Cardiac muscle cell (in vitro differentiated cells and primary cell): ENCODE measurements around the gene EGFL7. TPM values are rescaled to one million over a fixed set of nuclear protein-coding genes. Genes with fewer than 3 reads are reported as not detected.

Experiments used
- DNase-seq, 2 donors: peaks; one replicate each; pipeline versions ENCODE4 v3.0.0 to v3.0.0-alpha.2; 2010 to 2017; ENCODE audit warnings: low read depth in 1 of 2, low spot score in 1 of 2
- H3K27ac ChIP-seq: fragments of 200-600 bp; sonication (generic); 2 replicates; pipeline ENCODE4 v1.5.1; 2016
- H3K27me3 ChIP-seq: fragments of 200-600 bp; sonication (generic); 2 replicates; pipeline ENCODE4 v1.6.0; 2016; ENCODE audit warnings: control low read depth
- H3K36me3 ChIP-seq: fragments of 200-600 bp; sonication (generic); 2 replicates; pipeline ENCODE4 v1.5.1; 2016; ENCODE audit warnings: control low read depth
- H3K4me1 ChIP-seq: fragments of 200-600 bp; sonication (generic); 2 replicates; pipeline ENCODE4 v1.8.1; 2017; ENCODE audit warnings: low read depth, mild to moderate bottlenecking, mixed run types
- H3K4me3 ChIP-seq: fragments of 200-600 bp; sonication (generic); 2 replicates; pipeline ENCODE4 v1.5.1; 2016; ENCODE audit warnings: mild to moderate bottlenecking
- H3K9me3 ChIP-seq: fragments of 200-600 bp; sonication (generic); 2 replicates; pipeline ENCODE4 v1.5.1; 2017; ENCODE audit warnings: low read depth, mild to moderate bottlenecking, control low read depth
- polyA plus RNA-seq: library from polyadenylated mRNA; unstranded; fragments of >200 nt; fragmentation: Nextera tagmentation; extraction: Ambion mirVana; gene quantifications from 2 replicates; pipeline ENCODE4 v1.2.1, GENCODE V29; 2016
- total RNA-seq: library from RNA; depleted of rRNA; stranded (reverse); fragments of >200 nt; gene quantifications from 2 replicates; pipeline ENCODE4 v1.2.3, GENCODE V29; 2016
- TF ChIP-seq, protein P1 (sequence below): IDR thresholded peaks from 2 replicates; pipeline ENCODE4 v1.5.1; 2012; ENCODE audit warnings: low read depth, mild to moderate bottlenecking, low read length

EGFL7 gene
- total and polyA plus RNA-seq, 2 experiments from 2014 or later = 50.9 to 82.9 TPM

DNA sequence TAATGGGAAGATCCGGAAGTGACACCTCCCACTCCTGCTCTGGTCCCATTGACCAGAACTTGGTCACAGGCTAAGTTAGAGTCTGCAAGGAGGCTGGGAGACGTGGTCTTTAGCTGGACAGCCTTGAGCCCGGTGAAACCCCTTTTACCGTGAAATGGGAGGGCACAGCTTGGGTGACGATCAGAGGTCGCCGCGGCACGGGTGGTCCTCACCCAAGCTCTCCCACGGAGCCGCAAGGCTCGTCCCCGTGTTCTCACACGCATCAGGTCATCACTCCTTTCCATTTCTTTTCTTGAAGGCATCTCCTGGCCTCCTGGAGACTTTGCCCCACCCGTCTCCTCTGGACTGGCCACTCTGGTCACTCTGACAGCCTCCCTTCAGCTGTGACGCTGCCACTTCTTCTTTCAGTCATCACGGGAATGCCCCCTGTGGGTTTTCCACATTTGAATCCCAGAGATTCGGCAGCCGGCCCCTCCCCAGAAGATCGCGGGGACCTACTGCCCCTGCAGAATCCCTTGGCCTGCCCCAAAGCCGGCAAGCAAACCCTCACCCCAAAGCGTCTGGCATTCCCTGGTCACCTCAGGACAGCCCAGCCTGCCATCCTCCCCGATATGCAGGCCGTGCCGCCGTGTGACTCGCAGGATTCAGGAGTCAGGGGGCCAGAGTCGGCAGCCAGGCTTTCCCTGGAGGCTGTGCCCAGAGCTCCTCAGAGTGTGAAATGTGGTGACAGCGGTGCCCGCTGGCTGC is 18.9 kb upstream of the EGFL7 start:
- Histone ChIP-seq H3K9me3 (no peaks in the 10 kb centered on the region), H3K36me3 (no peaks in the 10 kb centered on the region), H3K27me3 (no peaks in the 10 kb centered on the region), H3K27ac (no peak overlapping the region), H3K4me1 (peaks cover 9% of the 10 kb centered on the region), H3K4me3 (no peak overlapping the region)
- TF ChIP-seq, protein P1, sequence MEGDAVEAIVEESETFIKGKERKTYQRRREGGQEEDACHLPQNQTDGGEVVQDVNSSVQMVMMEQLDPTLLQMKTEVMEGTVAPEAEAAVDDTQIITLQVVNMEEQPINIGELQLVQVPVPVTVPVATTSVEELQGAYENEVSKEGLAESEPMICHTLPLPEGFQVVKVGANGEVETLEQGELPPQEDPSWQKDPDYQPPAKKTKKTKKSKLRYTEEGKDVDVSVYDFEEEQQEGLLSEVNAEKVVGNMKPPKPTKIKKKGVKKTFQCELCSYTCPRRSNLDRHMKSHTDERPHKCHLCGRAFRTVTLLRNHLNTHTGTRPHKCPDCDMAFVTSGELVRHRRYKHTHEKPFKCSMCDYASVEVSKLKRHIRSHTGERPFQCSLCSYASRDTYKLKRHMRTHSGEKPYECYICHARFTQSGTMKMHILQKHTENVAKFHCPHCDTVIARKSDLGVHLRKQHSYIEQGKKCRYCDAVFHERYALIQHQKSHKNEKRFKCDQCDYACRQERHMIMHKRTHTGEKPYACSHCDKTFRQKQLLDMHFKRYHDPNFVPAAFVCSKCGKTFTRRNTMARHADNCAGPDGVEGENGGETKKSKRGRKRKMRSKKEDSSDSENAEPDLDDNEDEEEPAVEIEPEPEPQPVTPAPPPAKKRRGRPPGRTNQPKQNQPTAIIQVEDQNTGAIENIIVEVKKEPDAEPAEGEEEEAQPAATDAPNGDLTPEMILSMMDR = no peak
- DNase-seq = no peak

DNA sequence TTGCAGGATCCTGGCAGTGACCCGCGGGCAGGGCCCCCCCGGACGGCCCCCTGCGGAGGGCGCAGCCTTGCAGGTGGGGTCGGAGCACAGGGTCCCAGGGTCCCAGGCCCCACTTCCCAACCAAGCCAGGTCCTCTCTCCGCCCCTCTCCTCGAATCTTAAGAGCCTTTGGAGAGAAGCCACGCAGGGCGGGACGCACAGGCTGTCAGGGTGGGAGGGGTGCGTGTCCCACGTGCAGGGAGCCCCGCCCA is 18.4 kb upstream of the EGFL7 start:
- TF ChIP-seq, protein P1 = no peak
- Histone ChIP-seq H3K4me1 (peaks cover 9% of the 10 kb centered on the region), H3K36me3 (no peaks in the 10 kb centered on the region), H3K4me3 (no peak overlapping the region), H3K9me3 (no peaks in the 10 kb centered on the region), H3K27me3 (no peaks in the 10 kb centered on the region), H3K27ac (no peak overlapping the region)
- DNase-seq = peak in 1 of 2 donors; percentile 80

DNA sequence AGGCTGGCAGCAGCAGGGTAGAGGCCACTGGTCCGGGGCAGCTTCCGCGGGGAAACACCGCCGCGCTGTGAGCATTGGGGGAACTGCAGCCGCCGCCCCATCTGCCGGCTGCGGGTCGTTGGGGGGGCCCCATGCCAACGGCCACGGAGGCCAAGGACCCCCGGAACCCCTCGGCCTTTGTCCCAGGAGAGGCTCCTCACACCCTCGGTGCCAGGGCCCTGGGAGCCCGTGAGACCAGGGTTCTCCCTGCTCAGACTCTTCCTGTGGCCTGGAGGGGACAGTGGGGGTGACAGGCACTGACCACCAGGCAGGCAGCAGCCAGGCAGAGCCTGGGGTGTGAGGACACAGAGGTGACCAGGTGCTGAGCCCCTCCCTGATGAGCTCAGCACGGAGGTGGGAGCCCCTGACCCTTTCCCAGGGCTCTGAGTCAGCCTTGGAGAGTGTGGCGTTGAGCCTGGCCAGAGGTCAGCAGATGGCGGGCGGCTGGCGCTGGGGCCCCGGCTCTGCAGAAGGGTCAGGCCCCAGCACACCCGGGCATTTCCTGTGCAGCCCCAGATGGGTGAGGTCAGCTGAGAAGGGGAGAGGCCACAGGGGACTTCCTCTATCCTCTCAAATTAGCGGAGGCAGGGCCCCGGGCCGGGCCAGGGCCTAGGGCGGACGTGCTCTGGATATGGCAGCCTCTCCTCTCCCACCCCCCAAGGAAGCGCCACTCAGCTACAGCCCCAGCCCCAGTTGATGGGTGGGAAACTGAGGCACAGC is 17.9 kb upstream of the EGFL7 start:
- DNase-seq = peak; percentile 43 to 70
- Histone ChIP-seq H3K36me3 (no peaks in the 10 kb centered on the region), H3K27me3 (no peaks in the 10 kb centered on the region), H3K9me3 (no peaks in the 10 kb centered on the region), H3K27ac (no peak overlapping the region), H3K4me1 (peaks cover 9% of the 10 kb centered on the region), H3K4me3 (no peak overlapping the region)
- TF ChIP-seq, protein P1 = peak; percentile 82

DNA sequence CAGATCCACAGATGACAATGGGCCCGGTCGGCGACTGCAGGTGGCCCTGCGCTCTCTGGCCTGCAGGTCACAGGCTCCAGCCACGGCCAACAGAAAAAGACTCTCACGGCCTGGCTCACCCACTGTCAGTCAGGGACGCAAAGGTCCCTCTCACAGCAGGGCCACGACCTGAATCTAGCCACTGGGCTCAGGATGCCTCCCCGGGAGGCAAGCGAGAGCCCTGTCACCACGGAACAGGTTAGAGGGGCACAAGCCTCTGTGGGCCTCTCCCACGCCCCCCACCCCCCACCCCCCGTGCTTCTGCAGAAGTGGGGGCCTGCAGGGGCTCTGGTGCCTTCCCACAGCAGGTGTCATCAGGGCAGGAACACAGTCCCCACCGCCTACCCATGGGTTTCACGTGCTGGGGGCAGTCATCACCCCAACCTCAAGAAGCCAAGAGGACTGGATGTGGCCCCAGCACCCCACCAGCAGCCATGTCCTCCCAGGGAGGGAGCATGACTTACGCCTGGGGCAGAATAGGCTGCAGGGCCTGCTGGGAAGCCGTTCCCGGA is 17.3 kb upstream of the EGFL7 start:
- Histone ChIP-seq H3K27ac (no peak overlapping the region), H3K27me3 (no peaks in the 10 kb centered on the region), H3K4me3 (no peak overlapping the region), H3K9me3 (no peaks in the 10 kb centered on the region), H3K36me3 (no peaks in the 10 kb centered on the region), H3K4me1 (peaks cover 9% of the 10 kb centered on the region)
- TF ChIP-seq, protein P1 = no peak
- DNase-seq = no peak

DNA sequence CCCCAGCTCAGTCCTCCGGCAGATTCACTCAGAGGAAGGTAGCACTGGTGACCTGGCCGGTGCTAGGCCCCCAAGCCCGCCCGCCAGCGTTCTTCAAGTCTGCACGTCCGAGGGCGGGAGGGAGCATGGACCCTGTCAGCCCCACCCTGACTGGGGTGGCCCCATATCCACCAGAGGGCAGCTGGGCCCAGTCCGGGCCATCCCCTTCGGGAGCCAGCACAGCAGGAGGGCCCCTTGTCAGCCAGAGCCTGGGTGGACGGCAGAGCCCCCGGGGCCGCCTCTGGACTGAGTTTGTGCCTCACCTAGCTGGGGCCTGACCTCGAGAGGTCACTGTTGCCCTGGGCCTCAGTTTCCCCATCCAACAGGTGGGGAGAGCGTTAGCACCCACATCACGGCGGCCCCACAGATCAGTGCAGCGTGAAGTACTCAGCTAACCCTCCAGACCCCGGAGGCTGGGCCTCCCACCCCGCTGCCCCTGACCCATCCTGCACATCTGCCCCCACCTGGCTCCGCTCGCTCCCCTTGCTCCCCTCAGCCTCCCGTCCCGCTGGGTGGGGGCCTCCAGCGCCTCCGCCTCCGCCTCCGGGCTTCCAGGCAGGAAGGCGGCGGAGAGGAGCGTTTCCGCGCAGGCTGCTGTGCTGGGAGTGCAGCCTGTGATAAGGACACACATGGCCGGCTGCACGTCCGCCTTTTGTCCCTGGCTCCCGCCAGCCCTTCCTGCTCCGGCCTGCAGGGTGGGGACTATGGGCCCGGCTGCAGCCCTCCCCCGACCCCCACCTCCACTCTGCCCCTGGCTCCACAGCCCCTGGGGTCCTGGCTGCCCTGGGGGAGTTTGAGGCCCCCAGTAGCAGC is 16.6 kb upstream of the EGFL7 start:
- DNase-seq = peak in 1 of 2 donors; percentile 76
- peaks cover 9% of the 10 kb centered on the region for H3K4me1 ChIP-seq
- no peak overlapping the region for H3K27ac ChIP-seq
- TF ChIP-seq, protein P1 = no peak
- H3K4me3 ChIP-seq = no peak overlapping the region
- H3K36me3 ChIP-seq = no peaks in the 10 kb centered on the region
- H3K27me3 ChIP-seq = no peaks in the 10 kb centered on the region
- H3K9me3 ChIP-seq = no peaks in the 10 kb centered on the region
